Smooth muscle cell (in vitro differentiated cells): Measurements from ENCODE around the gene ACKR2. TPM values are rescaled to one million over a fixed set of nuclear protein-coding genes. Genes with fewer than 3 reads are reported as not detected.

Source experiments
- DNase-seq: peaks from one replicate; lab custom pipeline; 2025; ENCODE audit not compliant: unreplicated experiment; lab: John Stamatoyannopoulos, UW
- H2AFZ ChIP-seq: fragments of 200-600 bp; sonication (generic); 2 replicates; pipeline ENCODE4 v1.6.0; 2016; ENCODE audit warnings: antibody characterized with exemption, low read depth, mild to moderate bottlenecking
- H3F3A ChIP-seq: fragments of 200-600 bp; sonication (generic); 2 replicates; pipeline ENCODE4 v1.6.0; 2017; ENCODE audit warnings: antibody characterized with exemption, low read depth
- H3K27ac ChIP-seq: fragments of 200-600 bp; sonication (generic); 2 replicates; pipeline ENCODE4 v1.5.1; 2016; ENCODE audit warnings: low read depth, mild to moderate bottlenecking
- H3K27me3 ChIP-seq: fragments of 200-600 bp; sonication (generic); 2 replicates; pipeline ENCODE4 v1.6.1; 2016; ENCODE audit warnings: low read depth, mild to moderate bottlenecking
- H3K36me3 ChIP-seq: fragments of 200-600 bp; sonication (generic); 2 replicates; pipeline ENCODE4 v1.5.1; 2016; ENCODE audit warnings: low read depth
- H3K4me1 ChIP-seq: fragments of 200-600 bp; sonication (generic); 2 replicates; pipeline ENCODE4 v1.5.1; 2016; ENCODE audit warnings: low read depth
- H3K4me2 ChIP-seq: fragments of 200-600 bp; sonication (generic); 2 replicates; pipeline ENCODE4 v1.6.0; 2016; ENCODE audit warnings: mild to moderate bottlenecking
- H3K4me3 ChIP-seq: fragments of 200-600 bp; sonication (generic); 2 replicates; pipeline ENCODE4 v1.5.1; 2016; ENCODE audit warnings: mild to moderate bottlenecking
- H3K79me2 ChIP-seq: fragments of 200-600 bp; sonication (generic); 2 replicates; pipeline ENCODE4 v1.6.0; 2016; ENCODE audit warnings: low read depth, mild to moderate bottlenecking
- H3K9ac ChIP-seq: fragments of 200-600 bp; sonication (generic); 2 replicates; pipeline ENCODE4 v1.6.0; 2016; ENCODE audit warnings: low read depth
- H3K9me3 ChIP-seq: fragments of 200-600 bp; sonication (generic); replicated peaks from 2 replicates; pipeline ENCODE4 v1.5.1; 2016; ENCODE audit warnings: low read depth
- H4K20me1 ChIP-seq: fragments of 200-600 bp; sonication (generic); 2 replicates; pipeline ENCODE4 v1.6.0; 2016; ENCODE audit warnings: low read depth
- CTCF ChIP-seq: fragments of 200-600 bp; sonication (generic); IDR thresholded peaks from 2 replicates; pipeline ENCODE4 v1.5.1; 2017; ENCODE audit warnings: borderline replicate concordance, mild to moderate bottlenecking, antibody characterized with exemption; ENCODE audit not compliant: insufficient read depth, poor library complexity, severe bottlenecking
- WGBS: methylation state at CpG from one replicate; pipeline ENCODE4 v1.1.7; 2016; ENCODE audit warnings: low lambda C conversion rate; 5-methylcytosine and 5-hydroxymethylcytosine counted together
- polyA plus RNA-seq: library from polyadenylated mRNA; unstranded; fragments of >200 nt; fragmentation: Nextera tagmentation; extraction: Ambion mirVana; gene quantifications from 2 replicates; pipeline ENCODE4 v1.2.1, GENCODE V29; 2016
- total RNA-seq: library from RNA; depleted of rRNA; stranded (reverse); fragments of >200 nt; gene quantifications from 2 replicates; pipeline ENCODE4 v1.2.3, GENCODE V29; 2014

Gene ACKR2
- total and polyA plus RNA-seq, 2 experiments from 2014 or later: 1.1 to 17.2 TPM

GRCh38 chr3:42872718-42873117, 63.5 kb downstream of the ACKR2 start:
- DNase-seq: no peak
- Histone ChIP-seq H3K4me2 (no peak overlapping the region), H3K9me3 (no peaks in the 10 kb centered on the region), H3F3A (no peaks in the 10 kb centered on the region), H3K27ac (no peak overlapping the region), H3K4me1 (no peaks in the 10 kb centered on the region), H2AFZ (no peak overlapping the region), H4K20me1 (no peaks in the 10 kb centered on the region), H3K79me2 (no peaks in the 10 kb centered on the region), H3K9ac (no peak overlapping the region), H3K36me3 (no peaks in the 10 kb centered on the region), H3K27me3 (no peaks in the 10 kb centered on the region), H3K4me3 (no peak overlapping the region)
- no peak for TF ChIP-seq CTCF
- WGBS: 100% methylated on average over 1 of the region's 1 CpG

GRCh38 chr3:42873221-42873982, 64.2 kb downstream of the ACKR2 start:
- no peak for TF ChIP-seq CTCF

GRCh38 chr3:42874749-42875148, 65.5 kb downstream of the ACKR2 start:
- Histone ChIP-seq H3K36me3 (no peaks in the 10 kb centered on the region), H3K9ac (no peak overlapping the region), H3K79me2 (no peaks in the 10 kb centered on the region), H4K20me1 (no peaks in the 10 kb centered on the region), H3K27me3 (no peaks in the 10 kb centered on the region), H3F3A (no peaks in the 10 kb centered on the region), H3K9me3 (no peaks in the 10 kb centered on the region), H2AFZ (no peak overlapping the region), H3K4me3 (no peak overlapping the region), H3K4me1 (no peaks in the 10 kb centered on the region), H3K27ac (no peak overlapping the region), H3K4me2 (no peak overlapping the region)
- WGBS: 91% methylated on average over 10 of the region's 10 CpGs
- DNase-seq: no peak
- TF ChIP-seq CTCF: no peak

More at GRCh38 chr3:42873221-42873982, 64.2 kb downstream of the ACKR2 start:
- no peak overlapping the region for H2AFZ ChIP-seq
- no peaks in the 10 kb centered on the region for H3F3A ChIP-seq
- H3K4me2 ChIP-seq: no peak overlapping the region
- H3K9me3 ChIP-seq: no peaks in the 10 kb centered on the region
- no peaks in the 10 kb centered on the region for H3K4me1 ChIP-seq
- H3K9ac ChIP-seq: no peak overlapping the region
- H3K4me3 ChIP-seq: no peak overlapping the region
- no peak for DNase-seq
- H3K27me3 ChIP-seq: no peaks in the 10 kb centered on the region
- H4K20me1 ChIP-seq: no peaks in the 10 kb centered on the region
- H3K79me2 ChIP-seq: no peaks in the 10 kb centered on the region
- no peak overlapping the region for H3K27ac ChIP-seq
- 80% methylated on average over 9 of the region's 9 CpGs for WGBS
- H3K36me3 ChIP-seq: no peaks in the 10 kb centered on the region
